Panc1 (cell line): ENCODE data around the gene IFNAR1. TPM values are rescaled to one million over a fixed set of nuclear protein-coding genes. Genes with fewer than 3 reads are reported as not detected.
"Not testable (repeated sequence)": the region's sequence is repeated elsewhere in the genome, so short reads cannot be mapped to it uniquely, and the experiment has no call there.

ENCODE experiments used
- ATAC-seq: fragments of 200-7000 bp; cut with Tn5 transposase; 2 replicates; pipeline ENCODE4 v1.9.1; 2020; ENCODE audit warnings: mild to moderate bottlenecking, moderate library complexity
- BruUV-seq: library from RNA; stranded (reverse); fragments of 400-500 nt; replicated peaks from 2 replicates; lab custom pipeline; 2021; lab: Mats Ljungman, UMichigan
- CTCF ChIA-PET: fragments of 300-600 bp; sonication (Branson Sonifier 250); formaldehyde crosslinking; loops from one replicate; lab custom pipeline; 2022; ENCODE audit warnings: antibody characterized with exemption; lab: Charles Lee
- POLR2A ChIA-PET: fragments of 300-600 bp; sonication (Branson Sonifier 250); formaldehyde crosslinking; loops from one replicate; lab custom pipeline; 2022; ENCODE audit warnings: antibody characterized with exemption; lab: Charles Lee
- DNase-seq: peaks from one replicate; pipeline ENCODE4 v3.0.0-alpha.2; 2010; ENCODE audit warnings: low read depth, low spot score
- H3K27ac ChIP-seq: 2 replicates; pipeline ENCODE4 v1.5.1; 2011; ENCODE audit warnings: mild to moderate bottlenecking, low read length, inconsistent platforms
- H3K27me3 ChIP-seq: fragments of 200-500 bp; sonication (Bioruptor generic); 2 replicates; pipeline ENCODE4 v1.6.0; 2014; ENCODE audit warnings: low read length, inconsistent platforms; ENCODE audit not compliant: control insufficient read depth, insufficient read depth
- H3K36me3 ChIP-seq: fragments of 200-500 bp; sonication (Bioruptor generic); 2 replicates; pipeline ENCODE4 v1.5.1; 2014; ENCODE audit warnings: inconsistent platforms, mild to moderate bottlenecking, low read length, moderate library complexity; ENCODE audit not compliant: control insufficient read depth, insufficient read depth
- H3K4me1 ChIP-seq: 2 replicates; pipeline ENCODE4 v1.5.1; 2011; ENCODE audit warnings: inconsistent platforms, mild to moderate bottlenecking, low read length, moderate library complexity; ENCODE audit not compliant: control insufficient read depth, insufficient read depth
- H3K4me3 ChIP-seq, 2 experiments: 2 replicates each; pipeline ENCODE4 v1.5.1; 2011 to 2012; ENCODE audit warnings: low read depth in 2 of 2, low read length in 2 of 2, mild to moderate bottlenecking in 2 of 2, inconsistent platforms in 1 of 2, moderate library complexity in 1 of 2
- H3K9me3 ChIP-seq: fragments of 200-500 bp; sonication (Bioruptor generic); 2 replicates; pipeline ENCODE4 v1.5.1; 2014; ENCODE audit warnings: low read depth, mild to moderate bottlenecking, inconsistent platforms, low read length, moderate library complexity; ENCODE audit not compliant: control insufficient read depth, insufficient read depth
- CTCF ChIP-seq: fragments of 450-650 bp; IDR thresholded peaks from 2 replicates; pipeline ENCODE4 v1.5.1; 2017; ENCODE audit warnings: mild to moderate bottlenecking
- POLR2AphosphoS5 ChIP-seq: IDR thresholded peaks from 2 replicates; pipeline ENCODE4 v1.6.1; 2012; ENCODE audit warnings: mild to moderate bottlenecking, low read depth, low read length, moderate library complexity
- REST ChIP-seq, 2 experiments: IDR thresholded peaks; 2 replicates each; pipeline ENCODE4 v1.6.1; 2011 to 2012; ENCODE audit warnings: low read depth in 2 of 2, control low read depth in 1 of 2, low read length in 1 of 2, mild to moderate bottlenecking in 1 of 2, moderate library complexity in 1 of 2; ENCODE audit not compliant: insufficient read depth in 1 of 2
- SIN3A ChIP-seq: IDR thresholded peaks from 2 replicates; pipeline ENCODE4 v1.6.1; 2012; ENCODE audit warnings: low read depth, mild to moderate bottlenecking, low read length, moderate library complexity, borderline replicate concordance; ENCODE audit not compliant: insufficient read depth
- TCF7L2 ChIP-seq: IDR thresholded peaks from 2 replicates; pipeline ENCODE4 v1.6.1; 2011; ENCODE audit warnings: mild to moderate bottlenecking, low read depth, low read length, inconsistent platforms
- in situ Hi-C: cut with HindIII; loops from 2 replicates; pipeline ENCODE4 v1.10.0; 2016; ENCODE audit warnings: low sequenced_read_pairs, low pct_unique_long_range_greater_than_20kb
- intact Hi-C: fragments of 100-400 bp; cut with micrococcal nuclease; formaldehyde crosslinking; loops from one replicate; pipeline ENCODE4 v1.10.0; 2022; ENCODE audit not compliant: unreplicated experiment
- total RNA-seq: library from RNA; stranded (reverse); gene quantifications from one replicate; pipeline ENCODE4 v1.2.1, GENCODE V29; 2021; ENCODE audit not compliant: unreplicated experiment

IFNAR1 gene
- total RNA-seq, 1 experiment from 2014 or later, result 23.8 TPM

- intact Hi-C loops, result no loop called here
- Histone ChIP-seq H3K4me3 (no peak overlapping the region), H3K9me3 (no peaks in the 10 kb centered on the region; the same call in 1 of the 2 replicates), H3K27ac (no peak overlapping the region), H3K4me1 (no peaks in the 10 kb centered on the region), H3K27me3 (no peaks in the 10 kb centered on the region), H3K36me3 (no peaks in the 10 kb centered on the region)
- in situ Hi-C loops, result no loop called here
- no TSS peak for BruUV-seq
- ChIA-PET CTCF (no interaction called here), POLR2A (no interaction called here)
- DNase-seq (no peak), ATAC-seq (no peak)
- TF ChIP-seq TCF7L2 (no peak), POLR2AphosphoS5 (no peak), REST (IDR thresholded peaks at IDR 0.05; ENCODE audit: insufficient read depth in 1 of 2, low read depth in 2 of 2, low read length in 1 of 2) (no peak), SIN3A (no peak), CTCF (no peak)
Observed at GRCh38 chr21:33317145-33317544, 7.6 kb upstream of the IFNAR1 start.

GRCh38 chr21:33317786-33318486 is 6.8 kb upstream of the IFNAR1 start:
- in situ Hi-C loops (no loop called here), intact Hi-C loops (no loop called here)
- no TSS peak for BruUV-seq
- no peaks in the 10 kb centered on the region for H3K36me3 ChIP-seq
- H3K27ac ChIP-seq, result no peak overlapping the region
- no peak for ATAC-seq
- no peak for DNase-seq
- H3K27me3 ChIP-seq, result no peaks in the 10 kb centered on the region
- ChIA-PET CTCF (no interaction called here), POLR2A (no interaction called here)
- no peaks in the 10 kb centered on the region for H3K4me1 ChIP-seq
- no peak for TF ChIP-seq REST (IDR thresholded peaks at IDR 0.05; ENCODE audit: insufficient read depth in 1 of 2, low read depth in 2 of 2, low read length in 1 of 2)
- no peak for TF ChIP-seq SIN3A
- TF ChIP-seq CTCF, result no peak
- TF ChIP-seq POLR2AphosphoS5, result no peak
- TF ChIP-seq TCF7L2, result no peak
- no peaks in the 10 kb centered on the region; the same call in 1 of the 2 replicates for H3K9me3 ChIP-seq
- H3K4me3 ChIP-seq, result no peak overlapping the region

- H3K9me3 ChIP-seq, DNase-seq, H3K4me3 ChIP-seq, H3K27me3 ChIP-seq, H3K36me3 ChIP-seq, H3K27ac ChIP-seq, intact Hi-C loops, CTCF ChIA-PET, POLR2A ChIA-PET, BruUV-seq, in situ Hi-C loops, H3K4me1 ChIP-seq, ATAC-seq: not testable (repeated sequence)
Observed at GRCh38 chr21:33321005-33321404, 3.8 kb upstream of the IFNAR1 start.
